HEK293T (cell line): ENCODE measurements around the gene CNIH3.

ENCODE experiments used
- CTCF ChIA-PET: fragments of 350-600 bp; formaldehyde crosslinking; extraction: SDS; loops from one replicate; lab custom pipeline; 2021; ENCODE audit warnings: antibody characterized with exemption, inconsistent platforms; lab: Yijun Ruan, JAX
- POLR2A ChIA-PET: fragments of 350-600 bp; formaldehyde crosslinking; extraction: SDS; loops from one replicate; lab custom pipeline; 2020; ENCODE audit warnings: antibody characterized with exemption, inconsistent platforms; lab: Yijun Ruan, JAX
- DNase-seq: peaks from one replicate; pipeline ENCODE4 v3.0.0; 2012; ENCODE audit warnings: mixed read lengths; ENCODE audit errors: extremely low spot score
- ARNT ChIP-seq: fragments of 450-650 bp; IDR thresholded peaks from 2 replicates; pipeline ENCODE4 v1.6.1; 2017; ENCODE audit warnings: mild to moderate bottlenecking
- BHLHE40 ChIP-seq: fragments of 450-650 bp; IDR thresholded peaks from 2 replicates; pipeline ENCODE4 v1.6.1; 2016; ENCODE audit warnings: mild to moderate bottlenecking, moderate library complexity, borderline replicate concordance
- CTBP1 ChIP-seq: fragments of 450-650 bp; IDR thresholded peaks from 2 replicates; pipeline ENCODE4 v1.6.1; 2016; ENCODE audit warnings: borderline replicate concordance
- ELF4 ChIP-seq: fragments of 450-650 bp; IDR thresholded peaks from 2 replicates; pipeline ENCODE4 v1.6.1; 2017; ENCODE audit warnings: antibody characterized with exemption
- FOXA1 ChIP-seq: fragments of 450-650 bp; IDR thresholded peaks from 2 replicates; pipeline ENCODE4 v1.6.1; 2016; ENCODE audit warnings: mild to moderate bottlenecking
- FOXK2 ChIP-seq: fragments of 450-650 bp; IDR thresholded peaks from 2 replicates; pipeline ENCODE4 v1.6.1; 2016; ENCODE audit warnings: mild to moderate bottlenecking
- FOXM1 ChIP-seq: fragments of 450-650 bp; IDR thresholded peaks from 2 replicates; pipeline ENCODE4 v1.6.1; 2017; ENCODE audit warnings: mild to moderate bottlenecking, borderline replicate concordance
- HDGF ChIP-seq: fragments of 450-650 bp; IDR thresholded peaks from 2 replicates; pipeline ENCODE4 v1.6.1; 2017; ENCODE audit warnings: antibody characterized with exemption, borderline replicate concordance
- L3MBTL2 ChIP-seq: fragments of 450-650 bp; conservative IDR thresholded peaks from 2 replicates; pipeline ENCODE4 v1.6.1; 2016; ENCODE audit warnings: mild to moderate bottlenecking
- LEF1 ChIP-seq: fragments of 450-650 bp; IDR thresholded peaks from 2 replicates; pipeline ENCODE4 v1.6.1; 2017; ENCODE audit warnings: mild to moderate bottlenecking, borderline replicate concordance
- NFRKB ChIP-seq: fragments of 450-650 bp; IDR thresholded peaks from 2 replicates; pipeline ENCODE4 v1.6.1; 2016; ENCODE audit warnings: mild to moderate bottlenecking, moderate library complexity
- SP1 ChIP-seq: fragments of 450-650 bp; IDR thresholded peaks from 2 replicates; pipeline ENCODE4 v1.6.1; 2017
- SUZ12 ChIP-seq: fragments of 450-650 bp; IDR thresholded peaks from 2 replicates; pipeline ENCODE4 v1.6.1; 2016; ENCODE audit warnings: mild to moderate bottlenecking
- TARDBP ChIP-seq: fragments of 450-650 bp; IDR thresholded peaks from 2 replicates; pipeline ENCODE4 v1.6.1; 2016
- ZNF384 ChIP-seq: fragments of 450-650 bp; IDR thresholded peaks from 2 replicates; pipeline ENCODE4 v1.6.1; 2016
- TF ChIP-seq, protein P1 (sequence below): fragments of 450-650 bp; IDR thresholded peaks from 2 replicates; pipeline ENCODE4 v1.6.1; 2016

The CNIH3 gene

GRCh38 chr1:224647449-224647848 lies 31.3 kb downstream of the CNIH3 start:
- DNase-seq, result no peak
- ChIA-PET CTCF (interaction anchor here (1.4 kb wide), 1 partner anchor 204 kb away, joined by 4 read pairs; no protein-coding TSS in a partner anchor), POLR2A (no interaction called here)
- TF ChIP-seq FOXM1 (no peak), FOXA1 (no peak), BHLHE40 (no peak), LEF1 (no peak), L3MBTL2 (no peak), ZNF384 (no peak), CTBP1 (no peak), NFRKB (no peak), SP1 (no peak), HDGF (no peak), ELF4 (no peak), FOXK2 (no peak), SUZ12 (no peak), ARNT (no peak), TARDBP (no peak)
- TF ChIP-seq, protein P1, sequence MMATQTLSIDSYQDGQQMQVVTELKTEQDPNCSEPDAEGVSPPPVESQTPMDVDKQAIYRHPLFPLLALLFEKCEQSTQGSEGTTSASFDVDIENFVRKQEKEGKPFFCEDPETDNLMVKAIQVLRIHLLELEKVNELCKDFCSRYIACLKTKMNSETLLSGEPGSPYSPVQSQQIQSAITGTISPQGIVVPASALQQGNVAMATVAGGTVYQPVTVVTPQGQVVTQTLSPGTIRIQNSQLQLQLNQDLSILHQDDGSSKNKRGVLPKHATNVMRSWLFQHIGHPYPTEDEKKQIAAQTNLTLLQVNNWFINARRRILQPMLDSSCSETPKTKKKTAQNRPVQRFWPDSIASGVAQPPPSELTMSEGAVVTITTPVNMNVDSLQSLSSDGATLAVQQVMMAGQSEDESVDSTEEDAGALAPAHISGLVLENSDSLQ, result no peak

DNA sequence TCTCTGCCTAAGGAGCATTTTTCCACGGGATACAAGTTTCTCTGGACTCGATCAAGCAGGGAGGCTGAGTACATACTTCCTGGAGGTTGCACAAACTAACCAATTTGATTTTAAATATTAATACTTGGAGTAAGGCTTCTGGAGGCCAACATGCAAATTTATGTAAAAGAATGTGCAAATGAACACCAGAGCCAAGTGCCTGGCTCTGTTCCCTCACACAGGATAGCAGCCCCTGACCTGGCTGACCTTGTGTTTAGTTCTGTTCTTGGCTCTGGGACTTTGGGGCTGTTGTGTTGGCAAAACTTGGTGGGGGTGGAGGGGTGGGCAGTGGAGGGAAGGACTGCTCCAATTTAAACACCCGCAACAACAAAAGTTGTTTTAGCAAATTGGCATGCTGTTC lies 34.2 kb downstream of the CNIH3 start:
- DNase-seq, result no peak
- ChIA-PET POLR2A (no interaction called here), CTCF (interaction anchor here (0.6 kb wide), 1 partner anchor 15 kb away, joined by 3 read pairs; no protein-coding TSS in a partner anchor)
- TF ChIP-seq ZNF384 (no peak), BHLHE40 (no peak), FOXA1 (no peak), HDGF (no peak), ARNT (no peak)
- TF ChIP-seq, protein P1, result no peak

GRCh38 chr1:224651188-224651587 lies 35.1 kb downstream of the CNIH3 start:
- TF ChIP-seq, protein P1, result no peak
- TF ChIP-seq NFRKB (no peak), L3MBTL2 (no peak), SP1 (no peak), FOXK2 (no peak), CTBP1 (no peak), LEF1 (no peak), FOXA1 (no peak), ARNT (no peak), BHLHE40 (no peak), FOXM1 (no peak), HDGF (no peak)
- DNase-seq, result no peak
- ChIA-PET POLR2A (no interaction called here), CTCF (interaction anchor here (0.5 kb wide), 1 partner anchor 50 kb away, joined by 4 read pairs; no protein-coding TSS in a partner anchor)

- ChIA-PET POLR2A (no interaction called here), CTCF (no interaction called here)
- TF ChIP-seq ZNF384 (no peak), SUZ12 (no peak)
- DNase-seq, result no peak
These were observed 40.3 kb downstream of the CNIH3 start for GRCh38 chr1:224656392-224656791.

GRCh38 chr1:224660074-224660473 lies 44.0 kb downstream of the CNIH3 start:
- DNase-seq, result no peak
- CTCF ChIA-PET, result interaction anchor here (0.6 to 0.9 kb wide), 2 partner anchors 10 to 25 kb away, joined by 3 read pairs; no protein-coding TSS in a partner anchor
- TF ChIP-seq ZNF384 (no peak), ELF4 (no peak), CTBP1 (no peak), SP1 (no peak), ARNT (no peak), FOXM1 (no peak), BHLHE40 (no peak), FOXA1 (no peak), NFRKB (no peak)
- TF ChIP-seq, protein P1, result no peak
- POLR2A ChIA-PET, result no interaction called here

- POLR2A ChIA-PET, result no interaction called here
- TF ChIP-seq, protein P1, result no peak
- TF ChIP-seq ZNF384, result no peak
- peak; percentile 59; the same call in 1 of the 2 replicates for TF ChIP-seq ELF4
- no peak for TF ChIP-seq BHLHE40
- no peak for TF ChIP-seq CTBP1
- no peak for DNase-seq
- CTCF ChIA-PET, result no interaction called here
These were observed 46.8 kb downstream of the CNIH3 start for GRCh38 chr1:224662870-224663269.
